ENCODE measurements around the gene NUDT12. TPM values are rescaled to one million over a fixed set of nuclear protein-coding genes. Genes with fewer than 3 reads are reported as not detected.

The NUDT12 gene
- total RNA-seq, 1 experiment from 2014 or later: 15.8 TPM

- H3K9me2 ChIP-seq (ENCODE audit: insufficient read depth): no peaks in the 10 kb centered on the region; the same call in 1 of the 2 replicates
- intact Hi-C loops (cut with micrococcal nuclease): no loop called here
- H4K20me1 ChIP-seq (ENCODE audit: insufficient read depth): no peaks in the 10 kb centered on the region
- BruUV-seq (replicated peaks): no TSS peak
- ChIA-PET POLR2A (no interaction called here), RAD21 (ENCODE audit: low non-redundant PET in 1 of 2, low total read pairs in 2 of 2, uncharacterized antibody in 2 of 2, unreplicated experiment in 2 of 2) (no interaction called here), CTCF (no interaction called here)
- H3K79me2 ChIP-seq (ENCODE audit: insufficient read depth, low read length): no peaks in the 10 kb centered on the region
- H3K4me3 ChIP-seq (replicated peaks in 1 of 2; ENCODE audit: low read depth in 1 of 2, low read length in 2 of 2): no peak overlapping the region
- DNase-seq (ENCODE audit: low read depth, low spot score) (no peak), ATAC-seq (no peak)
- H3K4me1 ChIP-seq (ENCODE audit: control insufficient read depth in 1 of 2, insufficient read depth in 2 of 2, low read length in 2 of 2): no peaks in the 10 kb centered on the region
- H3K4me2 ChIP-seq (ENCODE audit: low read length): no peak overlapping the region
- no peaks in the 10 kb centered on the region for H3K36me3 ChIP-seq (ENCODE audit: control insufficient read depth in 1 of 2, insufficient read depth in 2 of 2, low read length in 2 of 2)
- TF ChIP-seq ATF3 (IDR thresholded peaks at IDR 0.05): no peak
- no peak for TF ChIP-seq CTCF (IDR thresholded peaks at IDR 0.05 in 2 of 3, conservative IDR thresholded peaks at IDR 0.05 in 1 of 3; ENCODE audit: borderline replicate concordance in 1 of 3, insufficient read depth in 1 of 3, low read depth in 2 of 3, low read length in 2 of 3)
- TF ChIP-seq ZNF274 (IDR thresholded peaks at IDR 0.05; ENCODE audit: low read depth, low read length): no peak
- no peak for TF ChIP-seq TCF7L2 (IDR thresholded peaks at IDR 0.05; ENCODE audit: borderline replicate concordance, extremely low read depth, insufficient read depth, insufficient read length)
- no peak for TF ChIP-seq MAX (IDR thresholded peaks at IDR 0.05)
- no peak for TF ChIP-seq RAD21 (IDR thresholded peaks at IDR 0.05; ENCODE audit: low read depth)
- TF ChIP-seq ZBTB33 (IDR thresholded peaks at IDR 0.05; ENCODE audit: extremely low read depth, insufficient replicate concordance, low read length): no peak
- TF ChIP-seq EZH2phosphoT487 (IDR thresholded peaks at IDR 0.05; ENCODE audit: borderline replicate concordance): no peak
- TF ChIP-seq EZH2 (IDR thresholded peaks at IDR 0.05): no peak
- TF ChIP-seq ZFX (IDR thresholded peaks at IDR 0.05): no peak
- no peak for TF ChIP-seq POLR2AphosphoS5 (IDR thresholded peaks at IDR 0.05; ENCODE audit: low read depth, low read length)
- no peak for TF ChIP-seq FOSL1 (IDR thresholded peaks at IDR 0.05; ENCODE audit: low read depth)
- TF ChIP-seq EGR1 (IDR thresholded peaks at IDR 0.05; ENCODE audit: low read depth): no peak
- H3K27ac ChIP-seq (ENCODE audit: low read depth, low read length): no peak overlapping the region
- H3K9ac ChIP-seq (ENCODE audit: low read length): no peak overlapping the region
- no peaks in the 10 kb centered on the region for H3K27me3 ChIP-seq (ENCODE audit: insufficient read depth, low read length)
- H2AFZ ChIP-seq (ENCODE audit: low read depth, low read length, poor library complexity, severe bottlenecking): no peak overlapping the region
- no peaks in the 10 kb centered on the region for H3K9me3 ChIP-seq (ENCODE audit: control insufficient read depth in 1 of 2, insufficient read depth in 1 of 2, low read depth in 1 of 2, low read length in 2 of 2)
Observed at GRCh38 chr5:103605277-103605676, 42.7 kb upstream of the NUDT12 start.

All from HCT116 (cell line).